Right lobe of liver (tissue), 6 donors: ENCODE results near the gene DCAF4L1. TPM values are rescaled to one million over a fixed set of nuclear protein-coding genes. Genes with fewer than 3 reads are reported as not detected.

Experiments used
- ATAC-seq, 4 donors: fragments of 200-7000 bp; cut with Tn5 transposase; one replicate each; pipeline ENCODE4 v1.9.1; 2020; ENCODE audit warnings: mild to moderate bottlenecking in 4 of 4, moderate library complexity in 4 of 4
- DNase-seq, 3 donors: peaks; one replicate each; pipeline ENCODE4 v3.0.0-alpha.2; 2020
- H3K27ac ChIP-seq, 3 donors: fragments of 200-600 bp; one replicate each; pipeline ENCODE4 v1.8.0; 2022
- H3K27me3 ChIP-seq, 2 donors: fragments of 200-600 bp; one replicate each; pipeline ENCODE4 v1.8.0; 2022
- H3K36me3 ChIP-seq, 4 donors: fragments of 200-600 bp; sonication (generic) in 1 of 4; one replicate each; pipeline versions ENCODE4 v1.5.1 to v1.8.0; 2017 to 2022; ENCODE audit warnings: control low read depth in 1 of 4
- H3K4me1 ChIP-seq, 4 donors: fragments of 200-600 bp; sonication (generic) in 1 of 4; one replicate each; pipeline versions ENCODE4 v1.5.1 to v1.8.0; 2017 to 2022; ENCODE audit warnings: control low read depth in 1 of 4
- H3K4me3 ChIP-seq, 3 donors: fragments of 200-600 bp; one replicate each; pipeline ENCODE4 v1.8.0; 2022
- H3K9me3 ChIP-seq, 4 donors: fragments of 200-600 bp; sonication (generic) in 1 of 4; one replicate each; pipeline versions ENCODE4 v1.5.1 to v1.8.0; 2017 to 2022; ENCODE audit warnings: control low read depth in 1 of 4
- POLR2A ChIP-seq: fragments of 450-650 bp; IDR thresholded peaks from one replicate; pipeline ENCODE4 v1.6.1; 2017; ENCODE audit warnings: antibody characterized with exemption, mild to moderate bottlenecking
- WGBS: methylation state at CpG from one replicate; pipeline ENCODE4 v1.1.6; 2018; ENCODE audit warnings: low coverage, low lambda C conversion rate; ENCODE audit not compliant: insufficient coverage; ENCODE audit errors: missing lambda C conversion rate; 5-methylcytosine and 5-hydroxymethylcytosine counted together
- intact Hi-C, 2 donors: fragments of 100-400 bp; cut with DNase I; formaldehyde crosslinking; loops; one replicate each; pipeline versions ENCODE4 v1.11.2 to v1.14.1; 2022
- total RNA-seq, 6 experiments: library from RNA; depleted of rRNA in 2 of 6; stranded (reverse); fragments of >200 nt in 2 of 6; fragmentation: NEBNext Ultra II Directional in 3 of 6; extraction: Animal tissue kit (Norgen Biotek cat#: 25700) in 3 of 6; gene quantifications; one replicate each; pipeline versions ENCODE4 v1.1.0 to v1.2.4, GENCODE V29; 2016 to 2023
- TF ChIP-seq, protein P1 (sequence below), 4 donors: fragments of 200-600 bp in 3 of 4; fragments of 450-650 bp in 1 of 4; IDR thresholded peaks; one replicate each; pipeline versions ENCODE4 v1.5.1 to v1.8.0; 2016 to 2022; ENCODE audit warnings: antibody characterized with exemption in 4 of 4, mild to moderate bottlenecking in 2 of 4
- donor health status: DM: no; HTN: yes; CAD: no.
- donor health status: DM: no; HTN: no; CAD: no.
- donor health status: DM: no; HTN: no; CAD: no.
- donor health status: DM: no; HTN: yes; CAD: no.
- donor health status: DM: no; HTN: yes; CAD: no.

DCAF4L1 gene
- total RNA-seq, 6 experiments from 2014 or later: 0.04 to 0.31 (median 0.15) TPM

DNA sequence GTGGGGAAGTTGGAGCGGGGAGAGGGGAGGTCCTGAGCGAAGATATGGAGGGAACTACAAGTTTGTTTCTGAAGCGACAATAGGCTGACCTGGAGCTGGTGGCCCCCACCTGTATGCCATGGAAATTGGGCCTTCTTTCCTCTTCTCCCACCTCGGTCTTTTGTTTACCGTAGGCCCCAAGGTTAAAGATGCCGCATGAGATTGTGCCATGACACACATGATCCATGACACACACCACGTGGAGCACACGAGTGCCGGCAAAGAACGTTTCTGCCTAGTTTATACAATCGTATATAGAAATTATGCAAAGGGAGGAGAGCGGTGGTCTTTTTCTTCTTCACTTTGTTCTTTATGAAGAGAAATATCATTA, 45.9 kb upstream of the DCAF4L1 start:
- intact Hi-C loops: no loop called here
- WGBS: 1% methylated on average over 10 of the region's 12 CpGs
- H3K36me3 ChIP-seq: peaks cover 0 to 13% (median 0%) of the 10 kb centered on the region in 4 donors
- peak overlapping the region; percentile 84 to 93 (median 91) for H3K4me3 ChIP-seq
- no peak for TF ChIP-seq POLR2A
- TF ChIP-seq, protein P1, sequence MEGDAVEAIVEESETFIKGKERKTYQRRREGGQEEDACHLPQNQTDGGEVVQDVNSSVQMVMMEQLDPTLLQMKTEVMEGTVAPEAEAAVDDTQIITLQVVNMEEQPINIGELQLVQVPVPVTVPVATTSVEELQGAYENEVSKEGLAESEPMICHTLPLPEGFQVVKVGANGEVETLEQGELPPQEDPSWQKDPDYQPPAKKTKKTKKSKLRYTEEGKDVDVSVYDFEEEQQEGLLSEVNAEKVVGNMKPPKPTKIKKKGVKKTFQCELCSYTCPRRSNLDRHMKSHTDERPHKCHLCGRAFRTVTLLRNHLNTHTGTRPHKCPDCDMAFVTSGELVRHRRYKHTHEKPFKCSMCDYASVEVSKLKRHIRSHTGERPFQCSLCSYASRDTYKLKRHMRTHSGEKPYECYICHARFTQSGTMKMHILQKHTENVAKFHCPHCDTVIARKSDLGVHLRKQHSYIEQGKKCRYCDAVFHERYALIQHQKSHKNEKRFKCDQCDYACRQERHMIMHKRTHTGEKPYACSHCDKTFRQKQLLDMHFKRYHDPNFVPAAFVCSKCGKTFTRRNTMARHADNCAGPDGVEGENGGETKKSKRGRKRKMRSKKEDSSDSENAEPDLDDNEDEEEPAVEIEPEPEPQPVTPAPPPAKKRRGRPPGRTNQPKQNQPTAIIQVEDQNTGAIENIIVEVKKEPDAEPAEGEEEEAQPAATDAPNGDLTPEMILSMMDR (IDR thresholded peaks at IDR 0.05): no peak
- peak in 1 of 4 donors; percentile 2 for ATAC-seq
- no peaks in the 10 kb centered on the region for H3K27me3 ChIP-seq
- DNase-seq: no peak
- H3K9me3 ChIP-seq: no peaks in the 10 kb centered on the region
- H3K27ac ChIP-seq: peak overlapping the region; percentile 77 to 91 (median 90)
- peaks cover 0 to 32% (median 8%) of the 10 kb centered on the region in 4 donors for H3K4me1 ChIP-seq

DNA sequence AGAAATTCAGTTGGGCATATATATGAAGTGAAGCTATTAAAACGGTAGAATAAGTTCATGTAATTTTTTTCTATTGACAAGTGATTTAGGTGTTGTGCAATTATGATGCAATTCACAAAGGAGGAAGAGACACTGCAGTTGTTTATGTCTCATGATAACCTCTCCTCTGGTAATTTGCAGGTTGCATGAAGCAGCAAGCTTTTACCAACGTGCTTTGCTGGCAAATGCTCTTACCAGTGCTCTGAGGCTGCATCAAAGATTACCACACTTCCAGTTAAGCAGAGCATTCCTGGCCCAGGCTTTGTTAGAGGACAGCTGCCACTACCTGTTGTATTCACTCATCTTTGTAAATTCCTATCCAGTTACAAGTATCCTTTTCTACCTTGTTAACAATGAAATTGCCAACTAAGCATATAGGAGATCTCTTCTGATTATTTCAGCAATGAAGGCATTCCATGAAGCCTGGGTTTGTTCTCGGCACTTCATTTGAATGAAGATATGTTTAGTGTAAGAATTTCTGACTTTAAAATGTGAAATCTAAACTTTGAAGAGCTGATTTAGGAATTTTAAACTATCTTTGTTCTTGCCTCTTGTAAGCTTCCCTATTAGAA, 42.4 kb upstream of the DCAF4L1 start:
- Histone ChIP-seq H3K9me3 (no peaks in the 10 kb centered on the region), H3K27me3 (no peaks in the 10 kb centered on the region), H3K36me3 (peaks cover 0 to 18% (median 0%) of the 10 kb centered on the region in 4 donors), H3K4me1 (peaks cover 0 to 32% (median 8%) of the 10 kb centered on the region in 4 donors), H3K4me3 (no peak overlapping the region), H3K27ac (peak overlapping the region; percentile 16 to 57 (median 27))
- no peak for TF ChIP-seq POLR2A
- TF ChIP-seq, protein P1 (IDR thresholded peaks at IDR 0.05): no peak
- ATAC-seq (peak; percentile 57 to 63 (median 58)), DNase-seq (peak in 2 of 3 donors; percentile 40 to 65)
- intact Hi-C loops: no loop called here
- 36% methylated on average over 3 of the region's 3 CpGs for WGBS

DNA sequence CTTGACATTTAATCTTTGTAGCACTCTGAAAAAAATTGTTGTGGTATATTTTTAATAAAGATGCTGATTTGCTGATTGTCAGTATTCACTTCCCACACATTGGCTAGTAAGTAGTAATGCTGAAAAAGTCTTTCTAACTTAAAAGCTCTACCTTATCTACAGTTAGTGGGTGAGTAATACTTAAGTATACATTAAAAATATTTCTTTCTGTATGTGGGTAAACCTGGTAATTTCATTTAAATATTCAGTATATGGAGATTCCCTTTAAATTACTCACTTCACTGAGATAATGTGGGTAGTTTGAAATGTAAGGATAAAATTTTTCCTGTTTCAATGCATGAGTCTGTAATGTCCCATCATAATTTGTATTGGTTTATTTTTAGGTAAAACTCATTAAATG, 40.7 kb upstream of the DCAF4L1 start:
- TF ChIP-seq, protein P1 (IDR thresholded peaks at IDR 0.05): no peak
- TF ChIP-seq POLR2A: no peak
- DNase-seq: no peak
- Histone ChIP-seq H3K4me1 (peaks cover 0 to 31% (median 8%) of the 10 kb centered on the region in 4 donors), H3K9me3 (no peaks in the 10 kb centered on the region), H3K27ac (no peak overlapping the region), H3K4me3 (no peak overlapping the region), H3K27me3 (no peaks in the 10 kb centered on the region), H3K36me3 (peaks cover 0 to 34% (median 0%) of the 10 kb centered on the region in 4 donors)
- no peak for ATAC-seq
- intact Hi-C loops: no loop called here

DNA sequence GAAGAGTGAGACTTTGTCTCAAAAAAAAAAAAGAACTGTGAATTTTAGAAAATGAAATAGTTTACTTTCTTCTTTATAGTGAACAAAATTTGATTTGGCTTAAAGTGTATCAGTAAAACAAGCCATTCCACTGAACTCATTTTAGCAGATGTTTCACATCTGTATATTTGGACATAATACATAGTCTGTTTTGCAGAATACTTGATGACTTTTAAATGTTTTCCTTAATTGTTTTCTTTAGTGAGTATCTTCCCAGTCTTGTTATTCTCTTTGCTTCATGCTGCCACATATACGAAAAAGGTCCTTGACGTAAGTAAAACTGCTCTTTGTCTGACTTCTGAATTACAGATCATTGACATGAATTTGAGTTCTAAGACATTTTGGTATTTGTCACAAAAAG, 38.0 kb upstream of the DCAF4L1 start:
- DNase-seq (no peak), ATAC-seq (no peak)
- H3K4me3 ChIP-seq: no peak overlapping the region
- H3K9me3 ChIP-seq: no peaks in the 10 kb centered on the region
- H3K27ac ChIP-seq: no peak overlapping the region
- 90% methylated on average over 2 of the region's 2 CpGs for WGBS
- intact Hi-C loops: no loop called here
- peaks cover 0 to 38% (median under 1%) of the 10 kb centered on the region in 4 donors for H3K36me3 ChIP-seq
- H3K4me1 ChIP-seq: peaks cover 0 to 13% (median 3%) of the 10 kb centered on the region in 4 donors
- H3K27me3 ChIP-seq: no peaks in the 10 kb centered on the region
- TF ChIP-seq, protein P1 (IDR thresholded peaks at IDR 0.05): no peak
- TF ChIP-seq POLR2A: no peak
